Fibroblast of villous mesenchyme (primary cell): ENCODE data around the gene GPX7. TPM values are rescaled to one million over a fixed set of nuclear protein-coding genes. Genes with fewer than 3 reads are reported as not detected.
"Not testable (repeated sequence)": the region's sequence is repeated elsewhere in the genome, so short reads cannot be mapped to it uniquely, and the experiment has no call there.

Experiments used
- DNase-seq: peaks from one replicate; pipeline ENCODE4 v3.0.0-alpha.2; 2010; ENCODE audit warnings: low read depth
- H3K4me3 ChIP-seq: 2 replicates; pipeline ENCODE4 v1.5.1; 2011; ENCODE audit warnings: low read depth, mild to moderate bottlenecking, low read length
- total RNA-seq: library from RNA; depleted of rRNA; stranded (reverse); fragments of >200 nt; gene quantifications from 2 replicates; pipeline ENCODE4 v1.2.3, GENCODE V29; 2012
- TF ChIP-seq, protein P1 (sequence below): IDR thresholded peaks from 2 replicates; pipeline ENCODE4 v1.5.1; 2012; ENCODE audit warnings: low read depth, mild to moderate bottlenecking, low read length; ENCODE audit not compliant: insufficient read depth

Gene GPX7
- total RNA-seq, 1 donor, result 64.8 TPM

DNA sequence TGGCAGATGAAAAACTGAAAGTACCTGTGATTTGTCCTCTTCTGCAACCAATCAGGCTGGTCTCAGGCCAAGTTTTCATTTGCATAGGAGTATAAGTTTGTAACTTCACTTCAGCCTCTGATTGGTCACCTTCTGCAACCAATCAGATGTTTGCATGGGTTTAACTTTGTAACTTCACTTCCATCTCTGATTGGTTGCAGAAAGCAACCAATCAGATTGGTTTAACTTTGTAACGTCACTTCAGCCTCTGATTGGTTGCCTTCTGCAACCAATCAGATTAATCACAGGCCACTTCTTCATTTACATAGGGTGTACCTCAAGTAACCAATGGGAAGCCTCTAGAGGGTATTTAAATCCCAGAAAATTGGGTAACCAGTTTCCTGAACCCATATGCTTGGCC lies 30.4 kb upstream of the GPX7 start:
- DNase-seq, result peak; percentile 28
- TF ChIP-seq, protein P1, sequence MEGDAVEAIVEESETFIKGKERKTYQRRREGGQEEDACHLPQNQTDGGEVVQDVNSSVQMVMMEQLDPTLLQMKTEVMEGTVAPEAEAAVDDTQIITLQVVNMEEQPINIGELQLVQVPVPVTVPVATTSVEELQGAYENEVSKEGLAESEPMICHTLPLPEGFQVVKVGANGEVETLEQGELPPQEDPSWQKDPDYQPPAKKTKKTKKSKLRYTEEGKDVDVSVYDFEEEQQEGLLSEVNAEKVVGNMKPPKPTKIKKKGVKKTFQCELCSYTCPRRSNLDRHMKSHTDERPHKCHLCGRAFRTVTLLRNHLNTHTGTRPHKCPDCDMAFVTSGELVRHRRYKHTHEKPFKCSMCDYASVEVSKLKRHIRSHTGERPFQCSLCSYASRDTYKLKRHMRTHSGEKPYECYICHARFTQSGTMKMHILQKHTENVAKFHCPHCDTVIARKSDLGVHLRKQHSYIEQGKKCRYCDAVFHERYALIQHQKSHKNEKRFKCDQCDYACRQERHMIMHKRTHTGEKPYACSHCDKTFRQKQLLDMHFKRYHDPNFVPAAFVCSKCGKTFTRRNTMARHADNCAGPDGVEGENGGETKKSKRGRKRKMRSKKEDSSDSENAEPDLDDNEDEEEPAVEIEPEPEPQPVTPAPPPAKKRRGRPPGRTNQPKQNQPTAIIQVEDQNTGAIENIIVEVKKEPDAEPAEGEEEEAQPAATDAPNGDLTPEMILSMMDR, result no peak
- no peak overlapping the region for H3K4me3 ChIP-seq

DNA sequence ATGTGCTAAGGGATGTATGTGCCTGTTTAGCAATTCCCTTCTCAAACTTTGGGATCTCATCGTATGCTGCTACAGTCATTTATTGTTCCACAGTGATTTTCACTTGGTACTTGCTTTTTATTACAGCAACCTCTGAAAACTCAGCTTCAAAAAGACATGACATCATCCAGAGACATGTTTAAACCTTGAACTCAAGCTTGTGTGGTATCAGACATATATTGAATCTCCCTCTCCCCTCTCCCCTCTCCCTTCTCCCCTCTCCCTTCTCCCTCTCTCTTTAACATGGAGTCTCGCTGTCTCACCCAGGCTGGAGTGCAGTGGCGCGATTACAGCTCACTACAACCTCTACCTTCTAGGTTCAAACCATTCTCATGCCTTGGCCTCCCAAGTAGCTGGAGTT lies 29.8 kb upstream of the GPX7 start:
- DNase-seq, result no peak
- H3K4me3 ChIP-seq, result no peak overlapping the region
- TF ChIP-seq, protein P1, result no peak

DNA sequence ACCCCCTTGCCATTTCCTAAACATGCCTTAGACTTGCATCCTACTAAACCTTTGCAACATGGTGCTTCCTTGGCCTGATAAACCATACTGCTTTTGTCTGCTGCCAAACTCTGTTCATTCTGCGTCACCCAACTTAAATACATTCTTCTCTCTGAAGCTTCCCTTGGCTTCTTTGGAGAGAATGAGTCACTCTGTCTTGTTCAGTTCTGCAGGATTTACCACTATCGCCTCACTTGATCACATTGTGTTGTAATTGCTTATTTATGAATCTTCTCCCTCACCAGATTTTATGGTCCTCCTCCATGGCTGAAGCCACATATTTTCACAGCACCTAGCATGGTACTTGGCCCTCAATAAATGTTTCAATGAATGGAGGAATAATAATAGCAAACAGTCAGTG lies 27.6 kb upstream of the GPX7 start:
- TF ChIP-seq, protein P1, result no peak
- peak; percentile 97 for DNase-seq
- H3K4me3 ChIP-seq, result no peak overlapping the region

DNA sequence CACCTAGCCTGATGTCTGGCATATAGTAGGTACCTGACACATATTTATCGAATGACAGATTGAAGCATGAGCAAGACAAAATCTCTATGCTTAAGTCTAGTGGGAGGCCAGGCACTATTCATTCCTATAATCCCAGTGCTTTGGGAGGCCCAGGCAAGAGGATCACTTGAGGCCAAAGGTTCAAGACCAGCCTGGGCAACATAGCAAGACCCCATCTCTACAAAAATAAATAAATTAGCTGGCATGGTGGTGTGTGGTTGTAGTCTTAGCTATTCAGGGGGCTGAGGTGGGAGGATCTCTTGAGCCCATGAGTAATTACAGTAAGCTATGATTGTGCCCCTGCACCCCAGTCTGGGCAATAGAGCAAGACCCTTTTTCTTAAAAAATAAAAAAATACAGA lies 26.1 kb upstream of the GPX7 start:
- TF ChIP-seq, protein P1, result no peak
- H3K4me3 ChIP-seq, result no peak overlapping the region
- no peak for DNase-seq

GRCh38 chr1:52578066-52578465 lies 24.1 kb upstream of the GPX7 start:
- not testable (repeated sequence) for DNase-seq

DNA sequence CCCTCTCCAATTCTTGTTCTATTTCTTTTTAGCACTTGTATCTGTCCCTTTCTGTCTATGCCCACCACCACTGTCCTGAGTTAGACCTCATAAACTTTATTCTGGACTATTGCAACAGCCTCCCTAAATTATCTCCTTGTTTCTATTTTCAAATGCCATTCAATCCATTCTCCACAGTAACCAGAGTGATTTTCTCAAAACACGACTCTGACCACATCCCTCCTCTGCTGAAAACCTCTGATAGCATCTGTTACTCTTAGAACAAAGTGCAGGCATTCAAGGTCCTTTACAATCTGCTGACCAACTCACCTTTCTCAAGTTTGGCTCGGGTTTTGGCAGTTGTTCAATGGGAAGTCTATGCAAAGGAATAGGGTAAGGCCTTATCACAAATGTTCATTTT lies 22.8 kb upstream of the GPX7 start:
- TF ChIP-seq, protein P1, result no peak
- DNase-seq, result peak; percentile 55
- no peak overlapping the region for H3K4me3 ChIP-seq

More at GRCh38 chr1:52578066-52578465, 24.1 kb upstream of the GPX7 start:
- H3K4me3 ChIP-seq, result not testable (repeated sequence)

GRCh38 chr1:52580283-52580682 lies 21.9 kb upstream of the GPX7 start:
- no peak overlapping the region for H3K4me3 ChIP-seq
- TF ChIP-seq, protein P1, result no peak
- DNase-seq, result no peak
